Smooth muscle cell (in vitro differentiated cells): ENCODE measurements around the gene SETD9. TPM values are rescaled to one million over a fixed set of nuclear protein-coding genes. Genes with fewer than 3 reads are reported as not detected.

Source experiments
- DNase-seq: peaks from one replicate; lab custom pipeline; 2025; ENCODE audit not compliant: unreplicated experiment; lab: John Stamatoyannopoulos, UW
- H2AFZ ChIP-seq: fragments of 200-600 bp; sonication (generic); 2 replicates; pipeline ENCODE4 v1.6.0; 2016; ENCODE audit warnings: antibody characterized with exemption, low read depth, mild to moderate bottlenecking
- H3F3A ChIP-seq: fragments of 200-600 bp; sonication (generic); 2 replicates; pipeline ENCODE4 v1.6.0; 2017; ENCODE audit warnings: antibody characterized with exemption, low read depth
- H3K27ac ChIP-seq: fragments of 200-600 bp; sonication (generic); 2 replicates; pipeline ENCODE4 v1.5.1; 2016; ENCODE audit warnings: low read depth, mild to moderate bottlenecking
- H3K27me3 ChIP-seq: fragments of 200-600 bp; sonication (generic); 2 replicates; pipeline ENCODE4 v1.6.1; 2016; ENCODE audit warnings: low read depth, mild to moderate bottlenecking
- H3K36me3 ChIP-seq: fragments of 200-600 bp; sonication (generic); 2 replicates; pipeline ENCODE4 v1.5.1; 2016; ENCODE audit warnings: low read depth
- H3K4me1 ChIP-seq: fragments of 200-600 bp; sonication (generic); 2 replicates; pipeline ENCODE4 v1.5.1; 2016; ENCODE audit warnings: low read depth
- H3K4me2 ChIP-seq: fragments of 200-600 bp; sonication (generic); 2 replicates; pipeline ENCODE4 v1.6.0; 2016; ENCODE audit warnings: mild to moderate bottlenecking
- H3K4me3 ChIP-seq: fragments of 200-600 bp; sonication (generic); 2 replicates; pipeline ENCODE4 v1.5.1; 2016; ENCODE audit warnings: mild to moderate bottlenecking
- H3K79me2 ChIP-seq: fragments of 200-600 bp; sonication (generic); 2 replicates; pipeline ENCODE4 v1.6.0; 2016; ENCODE audit warnings: low read depth, mild to moderate bottlenecking
- H3K9ac ChIP-seq: fragments of 200-600 bp; sonication (generic); 2 replicates; pipeline ENCODE4 v1.6.0; 2016; ENCODE audit warnings: low read depth
- H3K9me3 ChIP-seq: fragments of 200-600 bp; sonication (generic); replicated peaks from 2 replicates; pipeline ENCODE4 v1.5.1; 2016; ENCODE audit warnings: low read depth
- H4K20me1 ChIP-seq: fragments of 200-600 bp; sonication (generic); 2 replicates; pipeline ENCODE4 v1.6.0; 2016; ENCODE audit warnings: low read depth
- WGBS: methylation state at CpG from one replicate; pipeline ENCODE4 v1.1.7; 2016; ENCODE audit warnings: low lambda C conversion rate; 5-methylcytosine and 5-hydroxymethylcytosine counted together
- polyA plus RNA-seq: library from polyadenylated mRNA; unstranded; fragments of >200 nt; fragmentation: Nextera tagmentation; extraction: Ambion mirVana; gene quantifications from 2 replicates; pipeline ENCODE4 v1.2.1, GENCODE V29; 2016
- total RNA-seq: library from RNA; depleted of rRNA; stranded (reverse); fragments of >200 nt; gene quantifications from 2 replicates; pipeline ENCODE4 v1.2.3, GENCODE V29; 2014
- TF ChIP-seq, protein P1 (sequence below): fragments of 200-600 bp; sonication (generic); IDR thresholded peaks from 2 replicates; pipeline ENCODE4 v1.5.1; 2017; ENCODE audit warnings: borderline replicate concordance, mild to moderate bottlenecking, antibody characterized with exemption; ENCODE audit not compliant: insufficient read depth, poor library complexity, severe bottlenecking

Gene SETD9
- total and polyA plus RNA-seq, 2 experiments from 2014 or later: 8.6 to 19.8 TPM

DNA sequence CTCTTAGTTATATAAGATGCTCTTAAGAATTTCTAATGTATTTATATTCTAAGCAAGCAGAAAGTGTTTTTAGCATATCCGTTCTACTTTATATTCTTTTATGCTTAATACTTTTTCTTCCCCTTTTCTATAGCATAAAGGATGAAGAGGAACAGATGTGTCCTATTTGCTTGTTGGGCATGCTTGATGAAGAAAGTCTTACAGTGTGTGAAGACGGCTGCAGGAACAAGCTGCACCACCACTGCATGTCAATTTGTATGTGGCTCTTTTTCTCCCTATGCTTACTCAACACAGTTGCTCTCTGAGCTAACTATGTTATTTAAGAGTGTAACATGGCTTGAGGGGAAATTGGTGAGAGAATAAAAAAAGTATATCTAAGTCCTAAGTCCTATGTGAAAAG is 37.6 kb upstream of the SETD9 start:
- 97% methylated on average over 2 of the region's 2 CpGs for WGBS
- TF ChIP-seq, protein P1, sequence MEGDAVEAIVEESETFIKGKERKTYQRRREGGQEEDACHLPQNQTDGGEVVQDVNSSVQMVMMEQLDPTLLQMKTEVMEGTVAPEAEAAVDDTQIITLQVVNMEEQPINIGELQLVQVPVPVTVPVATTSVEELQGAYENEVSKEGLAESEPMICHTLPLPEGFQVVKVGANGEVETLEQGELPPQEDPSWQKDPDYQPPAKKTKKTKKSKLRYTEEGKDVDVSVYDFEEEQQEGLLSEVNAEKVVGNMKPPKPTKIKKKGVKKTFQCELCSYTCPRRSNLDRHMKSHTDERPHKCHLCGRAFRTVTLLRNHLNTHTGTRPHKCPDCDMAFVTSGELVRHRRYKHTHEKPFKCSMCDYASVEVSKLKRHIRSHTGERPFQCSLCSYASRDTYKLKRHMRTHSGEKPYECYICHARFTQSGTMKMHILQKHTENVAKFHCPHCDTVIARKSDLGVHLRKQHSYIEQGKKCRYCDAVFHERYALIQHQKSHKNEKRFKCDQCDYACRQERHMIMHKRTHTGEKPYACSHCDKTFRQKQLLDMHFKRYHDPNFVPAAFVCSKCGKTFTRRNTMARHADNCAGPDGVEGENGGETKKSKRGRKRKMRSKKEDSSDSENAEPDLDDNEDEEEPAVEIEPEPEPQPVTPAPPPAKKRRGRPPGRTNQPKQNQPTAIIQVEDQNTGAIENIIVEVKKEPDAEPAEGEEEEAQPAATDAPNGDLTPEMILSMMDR: no peak
- Histone ChIP-seq H3K9me3 (no peaks in the 10 kb centered on the region), H3K79me2 (peaks cover 22% of the 10 kb centered on the region), H3K27me3 (no peaks in the 10 kb centered on the region), H4K20me1 (peaks cover 9% of the 10 kb centered on the region), H2AFZ (no peak overlapping the region), H3K36me3 (peaks cover 54% of the 10 kb centered on the region), H3K27ac (no peak overlapping the region), H3K4me3 (no peak overlapping the region), H3K4me1 (no peaks in the 10 kb centered on the region), H3F3A (no peaks in the 10 kb centered on the region), H3K4me2 (no peak overlapping the region), H3K9ac (no peak overlapping the region)
- no peak for DNase-seq

DNA sequence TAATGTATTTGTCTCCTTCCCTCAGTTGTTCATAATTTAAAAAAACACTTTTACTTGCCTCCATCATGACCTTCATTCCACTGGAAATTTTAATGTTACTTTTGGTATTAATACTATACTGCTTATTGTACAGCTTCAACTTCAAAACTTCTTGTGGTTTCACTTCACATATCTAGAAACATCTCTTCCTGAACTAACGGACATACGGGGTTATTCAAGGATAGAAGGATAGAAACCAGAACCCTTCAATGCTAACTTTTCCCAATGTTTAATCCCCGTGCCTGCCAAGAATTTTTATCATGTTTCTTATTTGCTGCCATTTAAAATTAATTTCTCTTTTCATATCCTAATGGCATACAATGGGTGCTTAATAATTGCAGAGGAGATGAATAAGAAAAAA is 36.3 kb upstream of the SETD9 start:
- TF ChIP-seq, protein P1: no peak
- 88% methylated on average over 3 of the region's 3 CpGs for WGBS
- H3K4me1 ChIP-seq: no peaks in the 10 kb centered on the region

DNA sequence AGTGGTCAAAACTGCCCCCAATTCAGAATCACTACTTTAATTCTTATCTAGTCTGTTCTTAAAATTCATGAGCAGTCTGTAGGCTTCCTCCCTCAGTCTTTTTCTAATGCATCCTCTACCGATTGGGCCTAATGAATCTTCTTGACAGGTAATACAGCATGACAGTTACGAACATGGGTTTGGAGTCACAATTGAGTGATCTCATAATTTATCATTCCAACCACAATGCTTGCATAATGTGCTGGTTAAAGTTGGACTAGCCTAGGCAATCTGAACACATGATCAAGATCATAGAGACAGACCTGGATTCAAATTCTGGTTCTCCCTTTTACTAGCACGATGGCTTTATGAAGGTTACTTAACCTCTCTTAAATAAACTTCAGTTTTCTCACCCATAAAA is 33.1 kb upstream of the SETD9 start:
- H3K9ac ChIP-seq: no peak overlapping the region
- H4K20me1 ChIP-seq: peaks cover 18% of the 10 kb centered on the region
- H2AFZ ChIP-seq: no peak overlapping the region
- H3K4me1 ChIP-seq: no peaks in the 10 kb centered on the region
- H3K9me3 ChIP-seq: no peaks in the 10 kb centered on the region
- no peak overlapping the region for H3K4me3 ChIP-seq
- peaks cover 56% of the 10 kb centered on the region for H3K36me3 ChIP-seq
- no peak overlapping the region for H3K4me2 ChIP-seq
- no peaks in the 10 kb centered on the region for H3F3A ChIP-seq
- 89% methylated on average over 3 of the region's 3 CpGs for WGBS
- H3K27ac ChIP-seq: no peak overlapping the region
- no peak for DNase-seq
- H3K79me2 ChIP-seq: peaks cover 12% of the 10 kb centered on the region
- H3K27me3 ChIP-seq: no peaks in the 10 kb centered on the region
- TF ChIP-seq, protein P1: no peak

More for the DNA sequence above, 36.3 kb upstream of the SETD9 start:
- no peak overlapping the region for H3K9ac ChIP-seq
- peaks cover 18% of the 10 kb centered on the region for H4K20me1 ChIP-seq
- H3K4me2 ChIP-seq: no peak overlapping the region
- H3K9me3 ChIP-seq: no peaks in the 10 kb centered on the region
- peaks cover 18% of the 10 kb centered on the region for H3K79me2 ChIP-seq
- no peak overlapping the region for H3K4me3 ChIP-seq
- DNase-seq: no peak
- no peak overlapping the region for H2AFZ ChIP-seq
- H3K36me3 ChIP-seq: peaks cover 49% of the 10 kb centered on the region
- no peak overlapping the region for H3K27ac ChIP-seq
- no peaks in the 10 kb centered on the region for H3K27me3 ChIP-seq
- no peaks in the 10 kb centered on the region for H3F3A ChIP-seq

DNA sequence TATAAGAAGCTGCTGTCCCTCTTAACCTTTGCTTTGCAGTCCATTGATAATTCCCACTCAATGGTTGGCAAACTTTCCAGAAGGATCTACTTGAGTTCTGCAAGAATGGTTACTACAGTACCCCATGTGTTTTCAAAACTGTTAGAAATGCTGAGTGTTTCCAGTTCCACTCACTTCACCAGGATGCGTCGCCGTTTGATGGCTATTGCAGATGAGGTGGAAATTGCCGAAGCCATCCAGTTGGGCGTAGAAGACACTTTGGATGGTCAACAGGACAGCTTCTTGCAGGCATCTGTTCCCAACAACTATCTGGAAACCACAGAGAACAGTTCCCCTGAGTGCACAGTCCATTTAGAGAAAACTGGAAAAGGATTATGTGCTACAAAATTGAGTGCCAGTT is 27.8 kb upstream of the SETD9 start:
- no peak overlapping the region for H3K4me2 ChIP-seq
- H4K20me1 ChIP-seq: peaks cover 14% of the 10 kb centered on the region
- no peaks in the 10 kb centered on the region for H3F3A ChIP-seq
- DNase-seq: no peak
- TF ChIP-seq, protein P1: no peak
- no peaks in the 10 kb centered on the region for H3K9me3 ChIP-seq
- peaks cover 44% of the 10 kb centered on the region for H3K36me3 ChIP-seq
- 98% methylated on average over 5 of the region's 5 CpGs for WGBS
- H2AFZ ChIP-seq: no peak overlapping the region
- H3K79me2 ChIP-seq: no peaks in the 10 kb centered on the region
- H3K27ac ChIP-seq: no peak overlapping the region
- H3K9ac ChIP-seq: no peak overlapping the region
- H3K4me1 ChIP-seq: no peaks in the 10 kb centered on the region
- no peaks in the 10 kb centered on the region for H3K27me3 ChIP-seq
- no peak overlapping the region for H3K4me3 ChIP-seq
